CD8-positive, alpha-beta memory T cell (primary cell): Measurements from ENCODE around the gene POT1. TPM values are rescaled to one million over a fixed set of nuclear protein-coding genes. Genes with fewer than 3 reads are reported as not detected.
A peak's percentile ranks its signal among the peaks of the same experiment; 100 is the strongest.

Experiments
- CTCF ChIA-PET: fragments of 350-600 bp; sonication (Branson Sonifier 250); formaldehyde crosslinking; loops from one replicate; lab custom pipeline; 2021; ENCODE audit warnings: antibody characterized with exemption; lab: Charles Lee
- POLR2A ChIA-PET: fragments of 350-600 bp; sonication (Branson Sonifier 250); formaldehyde crosslinking; loops from one replicate; lab custom pipeline; 2021; ENCODE audit warnings: antibody characterized with exemption; lab: Charles Lee
- DNase-seq, 5 donors: peaks; one replicate each; pipeline versions ENCODE4 v3.0.0 to v3.0.0-alpha.2; 2020 to 2022; ENCODE audit warnings: mixed read lengths in 1 of 5
- H3K27ac ChIP-seq: one replicate; pipeline ENCODE4 v1.7.0; 2013; ENCODE audit warnings: low read depth, mild to moderate bottlenecking, low read length, moderate library complexity
- H3K27me3 ChIP-seq: 2 replicates; pipeline ENCODE4 v1.7.0; 2013; ENCODE audit warnings: low read length, mild to moderate bottlenecking; ENCODE audit not compliant: insufficient read depth, poor library complexity, severe bottlenecking
- H3K36me3 ChIP-seq: 2 replicates; pipeline ENCODE4 v1.7.0; 2013; ENCODE audit warnings: mild to moderate bottlenecking, low read length, moderate library complexity; ENCODE audit not compliant: insufficient read depth
- H3K4me1 ChIP-seq: 2 replicates; pipeline ENCODE4 v1.7.0; 2013; ENCODE audit warnings: mild to moderate bottlenecking, low read length, moderate library complexity; ENCODE audit not compliant: insufficient read depth
- H3K4me3 ChIP-seq: 2 replicates; pipeline ENCODE4 v1.7.0; 2013; ENCODE audit warnings: mild to moderate bottlenecking, low read length
- H3K9me3 ChIP-seq: 2 replicates; pipeline ENCODE4 v1.7.0; 2013; ENCODE audit warnings: mild to moderate bottlenecking, low read length
- H3K27ac Mint-ChIP-seq, 8 donors: one replicate each; pipeline ENCODE4 v1.8.0; 2020 to 2021; ENCODE audit warnings: mixed read lengths in 8 of 8, mild to moderate bottlenecking in 6 of 8, inconsistent platforms in 3 of 8, moderate library complexity in 3 of 8
- H3K27me3 Mint-ChIP-seq, 2 donors: one replicate each; pipeline ENCODE4 v1.8.0; 2020 to 2021; ENCODE audit warnings: mixed read lengths in 2 of 2, mild to moderate bottlenecking in 1 of 2, moderate library complexity in 1 of 2
- H3K36me3 Mint-ChIP-seq, 3 donors: one replicate each; pipeline ENCODE4 v1.8.0; 2020 to 2021; ENCODE audit warnings: mixed read lengths in 3 of 3, inconsistent platforms in 1 of 3, mild to moderate bottlenecking in 1 of 3
- H3K4me1 Mint-ChIP-seq, 3 donors: one replicate each; pipeline ENCODE4 v1.8.0; 2020 to 2021; ENCODE audit warnings: mixed read lengths in 3 of 3, inconsistent platforms in 1 of 3, mild to moderate bottlenecking in 1 of 3
- H3K4me3 Mint-ChIP-seq, 7 donors: one replicate each; pipeline ENCODE4 v1.8.0; 2020 to 2021; ENCODE audit warnings: mixed read lengths in 7 of 7, mild to moderate bottlenecking in 6 of 7, moderate library complexity in 4 of 7, inconsistent platforms in 2 of 7
- H3K9me3 Mint-ChIP-seq, 5 donors: one replicate each; pipeline ENCODE4 v1.8.0; 2020 to 2022; ENCODE audit warnings: mixed read lengths in 5 of 5, mild to moderate bottlenecking in 3 of 5, moderate library complexity in 2 of 5, inconsistent platforms in 1 of 5
- polyA plus RNA-seq: library from polyadenylated mRNA; unstranded; fragments of 300-500 nt; fragmentation: Illumina TruSeq; gene quantifications from one replicate; pipeline ENCODE4 v1.2.3, GENCODE V29; 2021
- total RNA-seq, 2 experiments: library from RNA; stranded (reverse); gene quantifications; one replicate each; pipeline ENCODE4 v1.2.3, GENCODE V29; 2021

The POT1 gene
- total and polyA plus RNA-seq, 3 experiments from 2014 or later = 21.8 to 34.2 (median 24.0) TPM

GRCh38 chr7:124784879-124785818 lies 144.5 kb downstream of the POT1 start:
- Mint-ChIP-seq H3K36me3 (no peaks in the 10 kb centered on the region), H3K27ac (no peak overlapping the region), H3K4me3 (no peak overlapping the region), H3K27me3 (peaks cover 3 to 6% of the 10 kb centered on the region in 2 donors), H3K4me1 (no peaks in the 10 kb centered on the region), H3K9me3 (no peaks in the 10 kb centered on the region)
- ChIA-PET POLR2A (no interaction called here), CTCF (no interaction called here)
- Histone ChIP-seq H3K4me3 (no peak overlapping the region), H3K36me3 (no peaks in the 10 kb centered on the region), H3K9me3 (no peaks in the 10 kb centered on the region), H3K4me1 (no peaks in the 10 kb centered on the region), H3K27ac (no peak overlapping the region), H3K27me3 (no peaks in the 10 kb centered on the region)
- no peak for DNase-seq

GRCh38 chr7:124783271-124783670 lies 146.4 kb downstream of the POT1 start:
- no peaks in the 10 kb centered on the region for H3K36me3 ChIP-seq
- POLR2A ChIA-PET = no interaction called here
- no peak overlapping the region for H3K4me3 ChIP-seq
- no peak overlapping the region for H3K27ac ChIP-seq
- Mint-ChIP-seq H3K9me3 (no peaks in the 10 kb centered on the region), H3K4me1 (no peaks in the 10 kb centered on the region), H3K27ac (peak overlapping the region in 1 of 8 donors; percentile 39), H3K4me3 (no peak overlapping the region), H3K36me3 (no peaks in the 10 kb centered on the region), H3K27me3 (peaks cover 0 to 3% of the 10 kb centered on the region in 2 donors)
- no peaks in the 10 kb centered on the region for H3K27me3 ChIP-seq
- no peak for DNase-seq
- no peaks in the 10 kb centered on the region for H3K9me3 ChIP-seq
- CTCF ChIA-PET = no interaction called here
- H3K4me1 ChIP-seq = no peaks in the 10 kb centered on the region

- ChIA-PET POLR2A (no interaction called here), CTCF (no interaction called here)
- Histone ChIP-seq H3K27me3 (no peaks in the 10 kb centered on the region), H3K36me3 (no peaks in the 10 kb centered on the region), H3K9me3 (no peaks in the 10 kb centered on the region), H3K4me3 (no peak overlapping the region), H3K4me1 (no peaks in the 10 kb centered on the region), H3K27ac (no peak overlapping the region)
- Mint-ChIP-seq H3K27ac (no peak overlapping the region), H3K4me3 (no peak overlapping the region), H3K27me3 (peaks cover 3 to 6% of the 10 kb centered on the region in 2 donors), H3K4me1 (no peaks in the 10 kb centered on the region), H3K9me3 (no peaks in the 10 kb centered on the region), H3K36me3 (no peaks in the 10 kb centered on the region)
- no peak for DNase-seq
Observed at GRCh38 chr7:124781907-124782734, 147.5 kb downstream of the POT1 start.

GRCh38 chr7:124781418-124781817 lies 148.2 kb downstream of the POT1 start:
- no peaks in the 10 kb centered on the region for H3K4me1 Mint-ChIP-seq
- Histone ChIP-seq H3K9me3 (no peaks in the 10 kb centered on the region), H3K4me1 (no peaks in the 10 kb centered on the region), H3K36me3 (no peaks in the 10 kb centered on the region), H3K27ac (no peak overlapping the region), H3K4me3 (no peak overlapping the region), H3K27me3 (no peaks in the 10 kb centered on the region)
- no peak overlapping the region for H3K4me3 Mint-ChIP-seq
- no peaks in the 10 kb centered on the region for H3K36me3 Mint-ChIP-seq
- H3K27me3 Mint-ChIP-seq = peaks cover 3 to 6% of the 10 kb centered on the region in 2 donors
- POLR2A ChIA-PET = no interaction called here
- H3K9me3 Mint-ChIP-seq = no peaks in the 10 kb centered on the region
- no peak for DNase-seq
- CTCF ChIA-PET = no interaction called here
- no peak overlapping the region for H3K27ac Mint-ChIP-seq

- CTCF ChIA-PET = no interaction called here
- Mint-ChIP-seq H3K27ac (no peak overlapping the region), H3K27me3 (peaks cover 1 to 6% of the 10 kb centered on the region in 2 donors), H3K4me1 (no peaks in the 10 kb centered on the region), H3K9me3 (no peaks in the 10 kb centered on the region), H3K36me3 (no peaks in the 10 kb centered on the region), H3K4me3 (no peak overlapping the region)
- no peak overlapping the region for H3K4me3 ChIP-seq
- H3K27me3 ChIP-seq = no peaks in the 10 kb centered on the region
- DNase-seq = no peak
- no peaks in the 10 kb centered on the region for H3K36me3 ChIP-seq
- H3K9me3 ChIP-seq = no peaks in the 10 kb centered on the region
- no peak overlapping the region for H3K27ac ChIP-seq
- H3K4me1 ChIP-seq = no peaks in the 10 kb centered on the region
- POLR2A ChIA-PET = no interaction called here
Observed at GRCh38 chr7:124780608-124781007, 149.0 kb downstream of the POT1 start.

GRCh38 chr7:124780056-124780455 lies 149.6 kb downstream of the POT1 start:
- Mint-ChIP-seq H3K9me3 (no peaks in the 10 kb centered on the region), H3K36me3 (no peaks in the 10 kb centered on the region), H3K4me3 (no peak overlapping the region), H3K4me1 (no peaks in the 10 kb centered on the region), H3K27ac (no peak overlapping the region), H3K27me3 (peaks cover 1 to 6% of the 10 kb centered on the region in 2 donors)
- Histone ChIP-seq H3K27ac (no peak overlapping the region), H3K36me3 (no peaks in the 10 kb centered on the region), H3K4me3 (no peak overlapping the region), H3K9me3 (no peaks in the 10 kb centered on the region), H3K27me3 (no peaks in the 10 kb centered on the region), H3K4me1 (no peaks in the 10 kb centered on the region)
- ChIA-PET POLR2A (no interaction called here), CTCF (no interaction called here)
- DNase-seq = no peak

- no peaks in the 10 kb centered on the region for H3K4me1 ChIP-seq
- no peaks in the 10 kb centered on the region for H3K4me1 Mint-ChIP-seq
- H3K27ac Mint-ChIP-seq = no peak overlapping the region
- no peaks in the 10 kb centered on the region for H3K27me3 ChIP-seq
- H3K27me3 Mint-ChIP-seq = peaks cover 1 to 6% of the 10 kb centered on the region in 2 donors
- no peaks in the 10 kb centered on the region for H3K9me3 ChIP-seq
- POLR2A ChIA-PET = interaction anchor here (0.6 kb wide), 1 partner anchor 31 kb away, joined by 3 read pairs; no protein-coding TSS in a partner anchor
- no peak overlapping the region for H3K4me3 ChIP-seq
- H3K36me3 ChIP-seq = no peaks in the 10 kb centered on the region
- no peaks in the 10 kb centered on the region for H3K9me3 Mint-ChIP-seq
- H3K27ac ChIP-seq = no peak overlapping the region
- no peak overlapping the region for H3K4me3 Mint-ChIP-seq
- H3K36me3 Mint-ChIP-seq = no peaks in the 10 kb centered on the region
- CTCF ChIA-PET = no interaction called here
- no peak for DNase-seq
Observed at GRCh38 chr7:124779620-124780019, 150.0 kb downstream of the POT1 start.

- Histone ChIP-seq H3K9me3 (no peaks in the 10 kb centered on the region), H3K27me3 (no peaks in the 10 kb centered on the region), H3K27ac (no peak overlapping the region), H3K36me3 (no peaks in the 10 kb centered on the region), H3K4me1 (no peaks in the 10 kb centered on the region), H3K4me3 (no peak overlapping the region)
- no peak for DNase-seq
- Mint-ChIP-seq H3K4me1 (no peaks in the 10 kb centered on the region), H3K4me3 (no peak overlapping the region), H3K27ac (no peak overlapping the region), H3K36me3 (no peaks in the 10 kb centered on the region), H3K27me3 (peaks cover 1 to 6% of the 10 kb centered on the region in 2 donors), H3K9me3 (no peaks in the 10 kb centered on the region)
- ChIA-PET POLR2A (interaction anchor here (0.6 kb wide), 1 partner anchor 30 kb away, joined by 3 read pairs; no protein-coding TSS in a partner anchor), CTCF (no interaction called here)
Observed at GRCh38 chr7:124779194-124779593, 150.4 kb downstream of the POT1 start.
